SK-N-SH (cell line): Measurements from ENCODE around the gene FXYD2. TPM values are rescaled to one million over a fixed set of nuclear protein-coding genes. Genes with fewer than 3 reads are reported as not detected.
A peak's percentile ranks its signal among the peaks of the same experiment; 100 is the strongest.

Experiments
- CTCF ChIA-PET: fragments of 300-600, 350-600 bp; formaldehyde crosslinking; extraction: SDS; loops from one replicate; lab custom pipeline; 2021; lab: Yijun Ruan, JAX
- POLR2A ChIA-PET: fragments of 350-600 bp; sonication (Branson Sonifier 250); formaldehyde crosslinking; extraction: SDS; loops from one replicate; lab custom pipeline; 2020; ENCODE audit warnings: antibody characterized with exemption, inconsistent platforms; lab: Yijun Ruan, JAX
- DNase-seq: peaks from one replicate; pipeline ENCODE4 v3.0.0; 2012
- H2AFZ ChIP-seq: fragments of 200-600 bp; sonication (generic); 2 replicates; pipeline ENCODE4 v1.8.1; 2016; ENCODE audit warnings: antibody characterized with exemption, mild to moderate bottlenecking, low read depth
- H3F3A ChIP-seq: fragments of 200-600 bp; sonication (generic); replicated peaks from 2 replicates; pipeline ENCODE3; 2016; ENCODE audit warnings: antibody characterized with exemption, mild to moderate bottlenecking; ENCODE audit not compliant: insufficient read depth
- H3K27ac ChIP-seq, 2 experiments: fragments of 200-500 bp in 1 of 2; fragments of 200-600 bp in 1 of 2; sonication (Bioruptor generic) in 1 of 2; sonication (generic), shearing (Covaris generic) in 1 of 2; 2 replicates each; pipeline versions ENCODE4 v1.5.1 to v1.6.1; 2014 to 2016; ENCODE audit warnings: low read depth in 2 of 2, inconsistent platforms in 1 of 2, low read length in 1 of 2, mild to moderate bottlenecking in 1 of 2, mixed read lengths in 1 of 2
- H3K27me3 ChIP-seq: fragments of 200-600 bp; sonication (generic), shearing (Covaris generic); 2 replicates; pipeline ENCODE4 v1.6.1; 2016; ENCODE audit warnings: mixed run types; ENCODE audit not compliant: insufficient read depth
- H3K36me3 ChIP-seq, 2 experiments: fragments of 200-500 bp in 1 of 2; fragments of 200-600 bp in 1 of 2; sonication (Bioruptor generic) in 1 of 2; sonication (generic) in 1 of 2; replicated peaks in 1 of 2; 2 replicates each; pipeline versions ENCODE3 to v1.5.1; 2014 to 2016; ENCODE audit warnings: low read length in 1 of 2, mild to moderate bottlenecking in 1 of 2; ENCODE audit not compliant: insufficient read depth in 2 of 2, control insufficient read depth in 1 of 2
- H3K4me1 ChIP-seq, 2 experiments: fragments of 200-500 bp in 1 of 2; fragments of 200-600 bp in 1 of 2; sonication (Bioruptor generic) in 1 of 2; sonication (generic), shearing (Covaris generic) in 1 of 2; 2 replicates each; pipeline versions ENCODE4 v1.5.1 to v1.6.1; 2014 to 2016; ENCODE audit warnings: low read depth in 1 of 2, low read length in 1 of 2, mixed run types in 1 of 2; ENCODE audit not compliant: insufficient read depth in 2 of 2, control insufficient read depth in 1 of 2
- H3K4me2 ChIP-seq: fragments of 200-600 bp; sonication (generic), shearing (Covaris generic); 2 replicates; pipeline ENCODE4 v1.6.1; 2017; ENCODE audit warnings: mixed run types
- H3K4me3 ChIP-seq, 2 experiments: fragments of 200-500 bp in 1 of 2; fragments of 200-600 bp in 1 of 2; sonication (Bioruptor generic) in 1 of 2; sonication (generic), shearing (Covaris generic) in 1 of 2; 2 replicates each; pipeline versions ENCODE4 v1.5.1 to v1.8.1; 2014 to 2016; ENCODE audit warnings: low read depth in 2 of 2, inconsistent platforms in 1 of 2, low read length in 1 of 2, mild to moderate bottlenecking in 1 of 2, mixed read lengths in 1 of 2, moderate library complexity in 1 of 2
- H3K79me2 ChIP-seq: fragments of 200-600 bp; sonication (generic); 2 replicates; pipeline ENCODE4 v1.8.1; 2017; ENCODE audit warnings: mild to moderate bottlenecking; ENCODE audit not compliant: insufficient read depth
- H3K9ac ChIP-seq: fragments of 200-600 bp; sonication (generic); 2 replicates; pipeline ENCODE4 v1.6.1; 2017; ENCODE audit warnings: mixed run types
- H3K9me2 ChIP-seq: fragments of 200-600 bp; sonication (generic); 2 replicates; pipeline ENCODE4 v1.6.1; 2017; ENCODE audit warnings: mixed run types
- H3K9me3 ChIP-seq: fragments of 200-600 bp; sonication (generic); 2 replicates; pipeline ENCODE4 v1.6.1; 2017; ENCODE audit warnings: mixed run types, mild to moderate bottlenecking, moderate library complexity
- H4K20me1 ChIP-seq: fragments of 200-600 bp; sonication (generic); 2 replicates; pipeline ENCODE4 v1.6.1; 2017; ENCODE audit warnings: mild to moderate bottlenecking, mixed run types; ENCODE audit not compliant: insufficient read depth
- CHD2 ChIP-seq: fragments of 150-350 bp; IDR thresholded peaks from 2 replicates; pipeline ENCODE4 v1.6.1; 2018; ENCODE audit warnings: low read length; ENCODE audit not compliant: partially characterized antibody
- FOXJ3 ChIP-seq: sonication (generic); formaldehyde crosslinking; IDR thresholded peaks from 2 replicates; pipeline ENCODE4 v1.5.1; 2020; ENCODE audit warnings: mild to moderate bottlenecking, missing genetic modification reagents
- GATA2 ChIP-seq: sonication (generic); formaldehyde crosslinking; IDR thresholded peaks from 2 replicates; pipeline ENCODE4 v1.5.0; 2020; ENCODE audit warnings: mild to moderate bottlenecking, missing genetic modification reagents
- JUND ChIP-seq: IDR thresholded peaks from 2 replicates; pipeline ENCODE4 v1.4.0; 2012
- NFIC ChIP-seq: IDR thresholded peaks from 2 replicates; pipeline ENCODE4 v1.4.0; 2012; ENCODE audit warnings: borderline replicate concordance
- PBX3 ChIP-seq: IDR thresholded peaks from 2 replicates; pipeline ENCODE4; 2012
- RFX5 ChIP-seq: IDR thresholded peaks from 2 replicates; pipeline ENCODE4 v1.6.1; 2012; ENCODE audit warnings: mild to moderate bottlenecking, improper control_type of control experiment, low read length
- SIN3A ChIP-seq: IDR thresholded peaks from 2 replicates; pipeline ENCODE4 v1.6.1; 2012; ENCODE audit warnings: low read depth, mild to moderate bottlenecking, low read length, moderate library complexity, borderline replicate concordance
- SMC3 ChIP-seq: IDR thresholded peaks from 2 replicates; pipeline ENCODE4 v1.6.1; 2012; ENCODE audit warnings: low read depth, low read length, improper control_type of control experiment
- USF1 ChIP-seq: IDR thresholded peaks from 2 replicates; pipeline ENCODE4 v1.4.0; 2012; ENCODE audit warnings: low read depth, borderline replicate concordance
- WGBS: methylation state at CpG from one replicate; pipeline ENCODE4 v1.1.6; 2017; ENCODE audit warnings: low lambda C conversion rate; 5-methylcytosine and 5-hydroxymethylcytosine counted together
- polyA plus RNA-seq, 3 experiments: library from polyadenylated mRNA; depleted of rRNA; stranded (reverse); fragments of >200 nt; gene quantifications; 2 replicates each; pipeline ENCODE4 v1.2.3, GENCODE V29; 2012
- TF ChIP-seq, protein P1 (sequence below): IDR thresholded peaks from 2 replicates; pipeline ENCODE4 v1.6.1; 2012; ENCODE audit warnings: mild to moderate bottlenecking, low read depth, low read length, moderate library complexity
- TF ChIP-seq, protein P2 (sequence below): fragments of 150-350 bp; IDR thresholded peaks from 2 replicates; pipeline ENCODE4 v1.6.1; 2016; ENCODE audit warnings: mild to moderate bottlenecking, low read depth, low read length
- TF ChIP-seq, protein P3 (sequence below): IDR thresholded peaks from 2 replicates; pipeline ENCODE4 v1.4.0; 2012; ENCODE audit warnings: low read depth, borderline replicate concordance
- TF ChIP-seq, protein P4 (sequence below): fragments of 200-600 bp; sonication (generic); IDR thresholded peaks from 2 replicates; pipeline ENCODE4 v1.6.1; 2017; ENCODE audit warnings: antibody characterized with exemption, mild to moderate bottlenecking, moderate library complexity

FXYD2 gene
- polyA plus RNA-seq, 1 of the 3 experiments (the other 2 are of a cell fraction) = not detected

- 86% methylated on average over 11 of the region's 12 CpGs for WGBS
- no peaks in the 10 kb centered on the region for H3K79me2 ChIP-seq
- H3K27ac ChIP-seq = no peak overlapping the region
- TF ChIP-seq PBX3 (no peak), USF1 (no peak), SIN3A (no peak)
- no peaks in the 10 kb centered on the region for H3K9me3 ChIP-seq
- H3K4me2 ChIP-seq = no peak overlapping the region
- peaks cover 0 to 5% of the 10 kb centered on the region in 2 experiments; a peak in 1 of 4 replicates for H3K4me1 ChIP-seq
- H3K9ac ChIP-seq = no peak overlapping the region
- DNase-seq = no peak
- ChIA-PET POLR2A (interaction anchor here (0.6 to 1.0 kb wide), 4 partner anchors 37 to 382 kb away, joined by 3 read pairs; no protein-coding TSS in a partner anchor), CTCF (interaction anchor here (0.6 to 15.4 kb wide), 82 partner anchors 10 to 556 kb away, joined by 3 to 449 read pairs (median 4); partner anchors contain the start of genes DSCAML1 and FXYD2)
- H3K4me3 ChIP-seq = no peak overlapping the region
- H3K36me3 ChIP-seq = no peaks in the 10 kb centered on the region
- H4K20me1 ChIP-seq = no peaks in the 10 kb centered on the region
- H2AFZ ChIP-seq = no peak overlapping the region
- peaks cover 12% of the 10 kb centered on the region; the same call in 1 of the 2 replicates for H3K27me3 ChIP-seq
- no peaks in the 10 kb centered on the region for H3F3A ChIP-seq
- H3K9me2 ChIP-seq = no peaks in the 10 kb centered on the region
Measured at GRCh38 chr11:117808784-117809183, 15.8 kb downstream of the FXYD2 start.

DNA sequence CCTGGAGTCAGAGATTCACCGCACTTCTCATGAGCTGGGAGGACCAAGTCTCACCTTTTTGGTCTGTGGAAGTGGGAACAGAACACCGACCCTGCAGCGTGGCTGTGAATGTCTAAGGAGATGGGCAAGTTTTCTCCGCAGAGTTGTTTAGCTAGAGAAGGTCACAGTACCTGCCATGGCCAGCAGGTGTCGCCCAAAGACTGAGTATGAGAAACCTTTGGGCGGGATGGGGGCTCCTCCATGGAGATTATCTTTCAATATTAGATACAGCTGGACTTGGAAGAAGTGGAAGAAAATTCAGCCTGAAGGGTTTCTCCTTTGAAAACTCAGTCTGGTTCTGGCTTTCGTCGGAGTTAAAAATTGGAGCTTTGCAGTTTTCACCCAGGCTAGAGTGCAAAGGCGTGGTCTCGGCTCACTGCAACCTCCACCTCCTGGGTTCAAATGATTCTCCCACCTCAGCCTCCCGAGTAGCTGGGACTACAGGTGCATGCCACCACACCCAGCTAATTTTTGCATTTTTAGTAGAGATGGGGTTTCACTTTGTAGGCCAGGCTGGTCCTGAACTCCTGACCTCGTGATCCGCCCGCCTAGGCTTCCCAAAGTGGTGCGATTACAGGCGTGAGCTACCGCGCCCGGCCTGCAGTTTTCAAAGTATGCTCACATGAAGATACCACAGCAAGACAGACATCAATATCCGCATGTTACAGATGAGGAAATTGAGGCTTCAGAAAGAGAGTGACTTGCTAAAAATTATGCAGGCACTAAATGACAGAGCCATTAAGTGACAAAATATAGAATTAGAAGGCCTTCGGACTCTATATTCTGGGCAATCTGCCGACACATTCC, 16.8 kb downstream of the FXYD2 start:
- H3K9ac ChIP-seq = no peak overlapping the region
- ChIA-PET POLR2A (no interaction called here), CTCF (interaction anchor here (0.6 to 15.4 kb wide), 85 partner anchors 9 to 521 kb away, joined by 3 to 449 read pairs (median 4); partner anchors contain the start of genes DSCAML1 and FXYD2)
- peaks cover 12% of the 10 kb centered on the region; the same call in 1 of the 2 replicates for H3K27me3 ChIP-seq
- no peak overlapping the region for H3K4me2 ChIP-seq
- peak; percentile 79 for DNase-seq
- no peak overlapping the region; a peak in 1 of 4 replicates for H3K4me3 ChIP-seq
- no peaks in the 10 kb centered on the region for H3K36me3 ChIP-seq
- H3K4me1 ChIP-seq = peaks cover 0 to 5% of the 10 kb centered on the region in 2 experiments; a peak in 1 of 4 replicates
- no peaks in the 10 kb centered on the region for H3F3A ChIP-seq
- H3K79me2 ChIP-seq = no peaks in the 10 kb centered on the region
- no peaks in the 10 kb centered on the region for H3K9me2 ChIP-seq
- H2AFZ ChIP-seq = no peak overlapping the region
- H3K27ac ChIP-seq = no peak overlapping the region
- H3K9me3 ChIP-seq = no peaks in the 10 kb centered on the region
- WGBS = 56% methylated on average over 22 of the region's 22 CpGs
- H4K20me1 ChIP-seq = no peaks in the 10 kb centered on the region
- TF ChIP-seq FOXJ3 (CRISPR knock-in tag) = no peak
- TF ChIP-seq NFIC = no peak
- TF ChIP-seq, protein P1, sequence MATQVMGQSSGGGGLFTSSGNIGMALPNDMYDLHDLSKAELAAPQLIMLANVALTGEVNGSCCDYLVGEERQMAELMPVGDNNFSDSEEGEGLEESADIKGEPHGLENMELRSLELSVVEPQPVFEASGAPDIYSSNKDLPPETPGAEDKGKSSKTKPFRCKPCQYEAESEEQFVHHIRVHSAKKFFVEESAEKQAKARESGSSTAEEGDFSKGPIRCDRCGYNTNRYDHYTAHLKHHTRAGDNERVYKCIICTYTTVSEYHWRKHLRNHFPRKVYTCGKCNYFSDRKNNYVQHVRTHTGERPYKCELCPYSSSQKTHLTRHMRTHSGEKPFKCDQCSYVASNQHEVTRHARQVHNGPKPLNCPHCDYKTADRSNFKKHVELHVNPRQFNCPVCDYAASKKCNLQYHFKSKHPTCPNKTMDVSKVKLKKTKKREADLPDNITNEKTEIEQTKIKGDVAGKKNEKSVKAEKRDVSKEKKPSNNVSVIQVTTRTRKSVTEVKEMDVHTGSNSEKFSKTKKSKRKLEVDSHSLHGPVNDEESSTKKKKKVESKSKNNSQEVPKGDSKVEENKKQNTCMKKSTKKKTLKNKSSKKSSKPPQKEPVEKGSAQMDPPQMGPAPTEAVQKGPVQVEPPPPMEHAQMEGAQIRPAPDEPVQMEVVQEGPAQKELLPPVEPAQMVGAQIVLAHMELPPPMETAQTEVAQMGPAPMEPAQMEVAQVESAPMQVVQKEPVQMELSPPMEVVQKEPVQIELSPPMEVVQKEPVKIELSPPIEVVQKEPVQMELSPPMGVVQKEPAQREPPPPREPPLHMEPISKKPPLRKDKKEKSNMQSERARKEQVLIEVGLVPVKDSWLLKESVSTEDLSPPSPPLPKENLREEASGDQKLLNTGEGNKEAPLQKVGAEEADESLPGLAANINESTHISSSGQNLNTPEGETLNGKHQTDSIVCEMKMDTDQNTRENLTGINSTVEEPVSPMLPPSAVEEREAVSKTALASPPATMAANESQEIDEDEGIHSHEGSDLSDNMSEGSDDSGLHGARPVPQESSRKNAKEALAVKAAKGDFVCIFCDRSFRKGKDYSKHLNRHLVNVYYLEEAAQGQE = no peak
- no peak for TF ChIP-seq CHD2
- TF ChIP-seq RFX5 = no peak
- TF ChIP-seq, protein P2, sequence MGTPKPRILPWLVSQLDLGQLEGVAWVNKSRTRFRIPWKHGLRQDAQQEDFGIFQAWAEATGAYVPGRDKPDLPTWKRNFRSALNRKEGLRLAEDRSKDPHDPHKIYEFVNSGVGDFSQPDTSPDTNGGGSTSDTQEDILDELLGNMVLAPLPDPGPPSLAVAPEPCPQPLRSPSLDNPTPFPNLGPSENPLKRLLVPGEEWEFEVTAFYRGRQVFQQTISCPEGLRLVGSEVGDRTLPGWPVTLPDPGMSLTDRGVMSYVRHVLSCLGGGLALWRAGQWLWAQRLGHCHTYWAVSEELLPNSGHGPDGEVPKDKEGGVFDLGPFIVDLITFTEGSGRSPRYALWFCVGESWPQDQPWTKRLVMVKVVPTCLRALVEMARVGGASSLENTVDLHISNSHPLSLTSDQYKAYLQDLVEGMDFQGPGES = no peak
- peak; percentile 78 for TF ChIP-seq SMC3
- TF ChIP-seq, protein P3, sequence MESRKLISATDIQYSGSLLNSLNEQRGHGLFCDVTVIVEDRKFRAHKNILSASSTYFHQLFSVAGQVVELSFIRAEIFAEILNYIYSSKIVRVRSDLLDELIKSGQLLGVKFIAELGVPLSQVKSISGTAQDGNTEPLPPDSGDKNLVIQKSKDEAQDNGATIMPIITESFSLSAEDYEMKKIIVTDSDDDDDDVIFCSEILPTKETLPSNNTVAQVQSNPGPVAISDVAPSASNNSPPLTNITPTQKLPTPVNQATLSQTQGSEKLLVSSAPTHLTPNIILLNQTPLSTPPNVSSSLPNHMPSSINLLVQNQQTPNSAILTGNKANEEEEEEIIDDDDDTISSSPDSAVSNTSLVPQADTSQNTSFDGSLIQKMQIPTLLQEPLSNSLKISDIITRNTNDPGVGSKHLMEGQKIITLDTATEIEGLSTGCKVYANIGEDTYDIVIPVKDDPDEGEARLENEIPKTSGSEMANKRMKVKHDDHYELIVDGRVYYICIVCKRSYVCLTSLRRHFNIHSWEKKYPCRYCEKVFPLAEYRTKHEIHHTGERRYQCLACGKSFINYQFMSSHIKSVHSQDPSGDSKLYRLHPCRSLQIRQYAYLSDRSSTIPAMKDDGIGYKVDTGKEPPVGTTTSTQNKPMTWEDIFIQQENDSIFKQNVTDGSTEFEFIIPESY = no peak
- no peak for TF ChIP-seq JUND
- 0 out of 2 replicates have a peak, but pooled peaks have one; percentile 9 for TF ChIP-seq GATA2
- TF ChIP-seq, protein P4, sequence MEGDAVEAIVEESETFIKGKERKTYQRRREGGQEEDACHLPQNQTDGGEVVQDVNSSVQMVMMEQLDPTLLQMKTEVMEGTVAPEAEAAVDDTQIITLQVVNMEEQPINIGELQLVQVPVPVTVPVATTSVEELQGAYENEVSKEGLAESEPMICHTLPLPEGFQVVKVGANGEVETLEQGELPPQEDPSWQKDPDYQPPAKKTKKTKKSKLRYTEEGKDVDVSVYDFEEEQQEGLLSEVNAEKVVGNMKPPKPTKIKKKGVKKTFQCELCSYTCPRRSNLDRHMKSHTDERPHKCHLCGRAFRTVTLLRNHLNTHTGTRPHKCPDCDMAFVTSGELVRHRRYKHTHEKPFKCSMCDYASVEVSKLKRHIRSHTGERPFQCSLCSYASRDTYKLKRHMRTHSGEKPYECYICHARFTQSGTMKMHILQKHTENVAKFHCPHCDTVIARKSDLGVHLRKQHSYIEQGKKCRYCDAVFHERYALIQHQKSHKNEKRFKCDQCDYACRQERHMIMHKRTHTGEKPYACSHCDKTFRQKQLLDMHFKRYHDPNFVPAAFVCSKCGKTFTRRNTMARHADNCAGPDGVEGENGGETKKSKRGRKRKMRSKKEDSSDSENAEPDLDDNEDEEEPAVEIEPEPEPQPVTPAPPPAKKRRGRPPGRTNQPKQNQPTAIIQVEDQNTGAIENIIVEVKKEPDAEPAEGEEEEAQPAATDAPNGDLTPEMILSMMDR = peak; percentile 92
